GM12878 (cell line): ENCODE measurements around the gene SETD1B. TPM values are rescaled to one million over a fixed set of nuclear protein-coding genes. Genes with fewer than 3 reads are reported as not detected.

Experiments
- ATF7 ChIP-seq: fragments of 450-650 bp; IDR thresholded peaks from 2 replicates; pipeline ENCODE4 v1.6.1; 2016; ENCODE audit warnings: low read depth, mild to moderate bottlenecking
- BHLHE40 ChIP-seq, 2 experiments: fragments of 450-650 bp in 1 of 2; IDR thresholded peaks; 2 replicates each; pipeline ENCODE4 v1.6.1; 2011 to 2017; ENCODE audit warnings: low read depth in 2 of 2, borderline replicate concordance in 1 of 2, improper control_type of control experiment in 1 of 2, low read length in 1 of 2, mild to moderate bottlenecking in 1 of 2
- CBFB ChIP-seq: IDR thresholded peaks from 2 replicates; pipeline ENCODE4 v1.6.1; 2016; ENCODE audit warnings: antibody characterized with exemption, low read depth
- CBX3 ChIP-seq: fragments of 200-600 bp; sonication (generic); IDR thresholded peaks from 2 replicates; pipeline ENCODE4 v1.6.1; 2016; ENCODE audit warnings: low read depth, borderline replicate concordance
- CHD1 ChIP-seq: IDR thresholded peaks from 2 replicates; pipeline ENCODE4 v1.6.1; 2012; ENCODE audit warnings: low read depth, low read length, improper control_type of control experiment
- CHD2 ChIP-seq: IDR thresholded peaks from 2 replicates; pipeline ENCODE4 v1.6.1; 2011; ENCODE audit warnings: low read depth, low read length, improper control_type of control experiment, borderline replicate concordance
- CHD4 ChIP-seq: fragments of 200-600 bp; sonication (generic); IDR thresholded peaks from 2 replicates; pipeline ENCODE4 v1.6.1; 2016; ENCODE audit warnings: mild to moderate bottlenecking
- CREB1 ChIP-seq: IDR thresholded peaks from 2 replicates; pipeline ENCODE4 v1.6.1; 2012; ENCODE audit warnings: low read depth, mild to moderate bottlenecking, inconsistent platforms
- DPF2 ChIP-seq: fragments of 450-650 bp; IDR thresholded peaks from 2 replicates; pipeline ENCODE4 v1.6.1; 2017; ENCODE audit warnings: mild to moderate bottlenecking
- EED ChIP-seq: sonication (generic); IDR thresholded peaks from 2 replicates; pipeline ENCODE4 v1.6.1; 2016; ENCODE audit warnings: antibody characterized with exemption, low read depth
- FOXK2 ChIP-seq: fragments of 450-650 bp; IDR thresholded peaks from 2 replicates; pipeline ENCODE4 v1.6.1; 2017; ENCODE audit warnings: mild to moderate bottlenecking, moderate library complexity
- GABPA ChIP-seq: IDR thresholded peaks from 2 replicates; pipeline ENCODE4 v1.6.1; 2014; ENCODE audit warnings: antibody characterized with exemption, low read depth, mild to moderate bottlenecking, inconsistent platforms
- IKZF1 ChIP-seq: fragments of 450-650 bp; conservative IDR thresholded peaks from 2 replicates; pipeline ENCODE4 v1.6.1; 2017; ENCODE audit warnings: antibody characterized with exemption, mild to moderate bottlenecking
- KAT2A ChIP-seq: conservative IDR thresholded peaks from 2 replicates; pipeline ENCODE4 v1.6.1; 2011; ENCODE audit warnings: low read depth, low read length; ENCODE audit not compliant: control insufficient read depth
- LARP7 ChIP-seq: fragments of 450-650 bp; IDR thresholded peaks from 2 replicates; pipeline ENCODE4 v1.6.1; 2017; ENCODE audit warnings: mild to moderate bottlenecking
- MTA3 ChIP-seq: IDR thresholded peaks from 2 replicates; pipeline ENCODE4 v1.6.1; 2012; ENCODE audit warnings: low read length, inconsistent platforms, borderline replicate concordance
- MXI1 ChIP-seq: fragments of 150-350 bp; IDR thresholded peaks from 2 replicates; pipeline ENCODE4 v1.6.1; 2011; ENCODE audit warnings: low read depth, mild to moderate bottlenecking, inconsistent platforms, low read length, improper control_type of control experiment
- NR2C1 ChIP-seq: fragments of 450-650 bp; IDR thresholded peaks from 2 replicates; pipeline ENCODE4 v1.6.1; 2017; ENCODE audit warnings: antibody characterized with exemption, mild to moderate bottlenecking, moderate library complexity
- POLR2A ChIP-seq: IDR thresholded peaks from 2 replicates; pipeline ENCODE4 v1.6.1; 2011; ENCODE audit warnings: low read depth, mild to moderate bottlenecking, low read length
- PRDM15 ChIP-seq: fragments of 450-650 bp; formaldehyde crosslinking; IDR thresholded peaks from 2 replicates; pipeline ENCODE4 v1.4.0; 2020; ENCODE audit warnings: mild to moderate bottlenecking, moderate library complexity
- RFX5 ChIP-seq: IDR thresholded peaks from 2 replicates; pipeline ENCODE4 v1.6.1; 2011; ENCODE audit warnings: low read depth, low read length, improper control_type of control experiment
- SKIL ChIP-seq: fragments of 450-650 bp; IDR thresholded peaks from 2 replicates; pipeline ENCODE4 v1.6.1; 2017; ENCODE audit warnings: mild to moderate bottlenecking, low read depth, inconsistent platforms; ENCODE audit not compliant: poor library complexity, severe bottlenecking
- SREBF1 ChIP-seq: IDR thresholded peaks from 2 replicates; pipeline ENCODE4 v1.6.1; 2012; ENCODE audit warnings: mild to moderate bottlenecking, low read length
- SREBF2 ChIP-seq: IDR thresholded peaks from 2 replicates; pipeline ENCODE4 v1.6.1; 2012; ENCODE audit warnings: mild to moderate bottlenecking, low read length
- TARDBP ChIP-seq: IDR thresholded peaks from 2 replicates; pipeline ENCODE4 v1.6.1; 2016; ENCODE audit warnings: borderline replicate concordance
- USF1 ChIP-seq: IDR thresholded peaks from 2 replicates; pipeline ENCODE4 v1.6.1; 2011; ENCODE audit warnings: borderline replicate concordance, low read depth, mild to moderate bottlenecking, moderate library complexity, mixed read lengths, low read length; ENCODE audit not compliant: insufficient read depth; ENCODE audit errors: extremely low read length
- ZNF384 ChIP-seq: IDR thresholded peaks from 2 replicates; pipeline ENCODE4 v1.6.1; 2012; ENCODE audit warnings: low read depth, mild to moderate bottlenecking, low read length, improper control_type of control experiment, borderline replicate concordance
- polyA plus RNA-seq, 11 experiments: library from polyadenylated mRNA; depleted of rRNA in 4 of 11; unstranded in 6 of 11; stranded (reverse) in 5 of 11; fragments of >200 nt; fragmentation: Nextera tagmentation in 4 of 11; fragmentation: Illumina TruSeq in 1 of 11; extraction: Ambion mirVana in 4 of 11; extraction: Trizol in 1 of 11; gene quantifications; 1 replicate in 1 of 11; 2 replicates in 10 of 11; pipeline versions ENCODE4 v1.2.1 to v1.2.3, GENCODE V29; 2011 to 2016; ENCODE audit warnings: inconsistent platforms in 2 of 11, missing spikeins in 2 of 11, low read depth in 1 of 11
- total RNA-seq, 4 experiments: library from RNA; depleted of rRNA in 3 of 4; stranded (reverse); fragments of >200 nt in 3 of 4; fragmentation: Illumina TruSeq in 1 of 4; extraction: Trizol in 1 of 4; gene quantifications; 2 replicates each; pipeline versions ENCODE4 v1.2.1 to v1.2.3, GENCODE V29; 2013 to 2021

SETD1B gene
- total and polyA plus RNA-seq, 10 of the 15 experiments (the other 5 are each of a cell fraction or from before 2014, with no cell fraction given) = 0.50 to 17.3 (median 1.6) TPM

- no peak for TF ChIP-seq PRDM15
- no peak; the same call in 1 of the 2 replicates for TF ChIP-seq NR2C1
- no peak for TF ChIP-seq CBFB
- TF ChIP-seq CHD2 = no peak
- no peak; the same call in 1 of the 2 replicates for TF ChIP-seq POLR2A
- TF ChIP-seq SKIL = no peak
- no peak for TF ChIP-seq FOXK2
- no peak for TF ChIP-seq CBX3
- TF ChIP-seq CREB1 = no peak
- peak; percentile 50 to 74; a peak in 3 of 4 replicates for TF ChIP-seq BHLHE40 (IDR thresholded peaks at IDR 0.05; ENCODE audit: borderline replicate concordance in 1 of 2, low read depth in 2 of 2, low read length in 1 of 2)
- no peak for TF ChIP-seq EED
- TF ChIP-seq IKZF1 = peak; percentile 52; the same call in 1 of the 2 replicates
- TF ChIP-seq GABPA = no peak
- TF ChIP-seq CHD4 = no peak
- TF ChIP-seq USF1 = peak; percentile 49
- no peak for TF ChIP-seq RFX5
- peak; percentile 57; the same call in 1 of the 2 replicates for TF ChIP-seq LARP7
- TF ChIP-seq TARDBP = no peak
- TF ChIP-seq SREBF2 = no peak
- no peak for TF ChIP-seq ATF7
- TF ChIP-seq KAT2A = no peak
- TF ChIP-seq ZNF384 = no peak
- peak; percentile 27; the same call in 1 of the 2 replicates for TF ChIP-seq MXI1
- no peak for TF ChIP-seq CHD1
- no peak for TF ChIP-seq MTA3
- TF ChIP-seq SREBF1 = no peak
- TF ChIP-seq DPF2 = peak; percentile 55; the same call in 1 of the 2 replicates
Observed at GRCh38 chr12:121811434-121812319, 7.9 kb downstream of the SETD1B start (continued).
